Epithelial cell of esophagus (primary cell): ENCODE data around the gene TMEM108.

Experiments used
- DNase-seq: peaks from one replicate; pipeline ENCODE4 v3.0.0; 2010; ENCODE audit warnings: low read depth
- H3K4me3 ChIP-seq: 2 replicates; pipeline ENCODE4 v1.5.1; 2011; ENCODE audit warnings: mild to moderate bottlenecking, low read length, control low read depth
- TF ChIP-seq, protein P1 (sequence below): IDR thresholded peaks from 2 replicates; pipeline ENCODE4 v1.5.1; 2011; ENCODE audit warnings: low read depth, mild to moderate bottlenecking, low read length, control low read depth, inconsistent platforms; ENCODE audit not compliant: insufficient read depth; ENCODE audit errors: missing control alignments

TMEM108 gene

DNA sequence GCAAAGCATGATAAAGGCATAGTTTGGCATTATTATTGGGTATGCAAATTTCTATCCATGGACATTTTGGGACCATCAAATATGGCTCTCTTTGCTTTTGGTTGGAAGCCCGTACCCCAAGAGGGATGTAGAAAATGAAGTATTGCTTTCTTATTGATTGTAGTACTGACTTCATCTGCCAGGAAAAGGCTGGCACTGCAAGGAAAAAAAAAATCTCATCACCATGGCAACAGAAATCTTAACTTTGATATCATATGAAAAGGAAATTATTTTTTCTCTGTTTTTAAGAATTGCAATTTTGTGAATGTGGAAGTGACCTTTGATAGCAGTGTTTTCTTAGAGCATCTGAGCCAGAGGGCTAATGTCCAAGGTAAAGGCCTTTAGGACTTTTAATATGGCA lies 151.7 kb downstream of the TMEM108 start:
- no peak for DNase-seq
- TF ChIP-seq, protein P1, sequence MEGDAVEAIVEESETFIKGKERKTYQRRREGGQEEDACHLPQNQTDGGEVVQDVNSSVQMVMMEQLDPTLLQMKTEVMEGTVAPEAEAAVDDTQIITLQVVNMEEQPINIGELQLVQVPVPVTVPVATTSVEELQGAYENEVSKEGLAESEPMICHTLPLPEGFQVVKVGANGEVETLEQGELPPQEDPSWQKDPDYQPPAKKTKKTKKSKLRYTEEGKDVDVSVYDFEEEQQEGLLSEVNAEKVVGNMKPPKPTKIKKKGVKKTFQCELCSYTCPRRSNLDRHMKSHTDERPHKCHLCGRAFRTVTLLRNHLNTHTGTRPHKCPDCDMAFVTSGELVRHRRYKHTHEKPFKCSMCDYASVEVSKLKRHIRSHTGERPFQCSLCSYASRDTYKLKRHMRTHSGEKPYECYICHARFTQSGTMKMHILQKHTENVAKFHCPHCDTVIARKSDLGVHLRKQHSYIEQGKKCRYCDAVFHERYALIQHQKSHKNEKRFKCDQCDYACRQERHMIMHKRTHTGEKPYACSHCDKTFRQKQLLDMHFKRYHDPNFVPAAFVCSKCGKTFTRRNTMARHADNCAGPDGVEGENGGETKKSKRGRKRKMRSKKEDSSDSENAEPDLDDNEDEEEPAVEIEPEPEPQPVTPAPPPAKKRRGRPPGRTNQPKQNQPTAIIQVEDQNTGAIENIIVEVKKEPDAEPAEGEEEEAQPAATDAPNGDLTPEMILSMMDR = no peak
- H3K4me3 ChIP-seq = no peak overlapping the region

DNA sequence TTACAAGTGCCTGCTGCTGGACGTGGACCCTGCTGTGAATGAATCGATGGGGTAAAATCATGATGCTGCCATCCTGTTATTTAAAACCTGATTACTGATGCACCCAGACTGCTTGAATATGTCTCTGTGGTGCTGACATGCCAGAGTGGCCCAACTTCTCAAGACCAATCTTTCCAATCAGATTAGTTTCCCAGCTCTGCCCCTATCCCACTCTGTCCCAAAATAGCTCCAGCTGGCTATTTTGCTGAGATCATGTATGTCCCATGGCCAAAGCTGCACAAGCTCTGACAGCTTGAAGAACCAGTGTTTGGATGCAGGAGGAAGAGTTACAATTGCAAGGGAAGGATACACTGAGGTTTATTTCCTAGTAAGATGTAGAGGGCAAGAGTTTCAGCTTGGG lies 153.6 kb downstream of the TMEM108 start:
- no peak for DNase-seq
- TF ChIP-seq, protein P1 = no peak
- H3K4me3 ChIP-seq = no peak overlapping the region

DNA sequence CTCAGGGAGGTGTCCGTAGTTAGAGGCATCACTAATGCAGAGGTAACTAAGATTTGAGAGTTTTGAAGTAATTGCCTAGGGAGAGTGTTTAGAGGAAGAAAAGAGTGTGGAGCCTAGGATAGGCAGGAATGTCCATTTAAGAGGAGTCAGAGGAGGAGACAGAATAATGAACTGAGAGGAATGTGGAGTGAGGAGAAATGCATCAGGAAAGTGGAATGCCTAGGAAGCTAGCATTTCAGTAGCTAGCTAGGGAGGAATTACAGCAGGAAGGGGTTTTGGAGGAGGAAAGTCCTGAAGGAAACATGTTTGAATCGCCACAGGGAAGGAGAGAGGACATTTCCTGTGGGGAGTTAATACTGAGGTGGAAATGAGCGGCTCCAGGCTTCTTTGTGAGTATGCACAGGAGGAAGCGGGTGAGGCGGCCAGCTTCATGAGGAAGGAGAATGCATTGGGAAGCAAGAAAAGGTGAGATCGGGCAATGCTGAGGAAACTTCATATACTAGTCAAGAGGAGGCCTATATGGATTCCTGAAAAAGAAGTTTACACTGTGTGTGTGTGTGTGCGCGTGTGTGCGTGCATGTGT lies 154.3 kb downstream of the TMEM108 start:
- TF ChIP-seq, protein P1 = no peak
- H3K4me3 ChIP-seq = no peak overlapping the region
- no peak for DNase-seq

DNA sequence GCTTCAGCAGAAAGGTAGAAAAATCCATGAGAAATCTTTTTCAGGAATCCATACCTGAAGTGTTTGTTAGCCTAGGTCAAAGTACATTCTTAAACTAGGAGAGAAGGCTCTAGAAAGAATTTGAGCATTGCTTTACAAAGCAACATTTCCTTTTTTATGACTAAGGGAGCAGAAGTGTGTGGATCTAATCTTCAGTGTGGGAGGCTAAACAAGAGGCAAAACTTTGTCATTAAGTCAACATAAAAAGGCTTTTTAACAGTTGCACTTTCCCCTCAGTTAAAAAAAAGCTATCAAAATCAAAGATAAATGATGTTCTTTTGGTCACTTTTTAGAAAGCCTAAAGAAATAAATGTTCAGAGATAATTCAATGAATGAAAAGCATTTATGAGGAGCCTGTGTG lies 154.8 kb downstream of the TMEM108 start:
- H3K4me3 ChIP-seq = no peak overlapping the region
- TF ChIP-seq, protein P1 = no peak
- no peak for DNase-seq

DNA sequence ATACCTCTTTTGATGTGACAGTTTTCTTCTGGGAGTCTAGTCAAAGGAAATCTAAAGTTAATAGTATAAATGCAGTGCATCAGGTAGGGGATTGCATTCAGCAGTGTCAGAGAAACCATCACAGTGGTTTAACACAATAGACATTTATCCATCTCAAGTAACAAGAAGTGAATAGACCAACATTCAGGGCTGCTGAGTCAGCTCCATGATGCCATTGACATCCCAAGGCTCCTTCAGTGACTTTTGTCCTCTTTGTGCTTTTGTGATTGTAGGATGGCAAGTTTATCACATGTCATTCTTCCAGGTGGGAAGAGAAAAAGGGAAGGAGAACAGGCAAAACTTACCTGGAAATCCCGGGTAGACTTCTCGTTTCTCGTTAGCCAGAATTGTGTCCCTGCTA lies 158.3 kb downstream of the TMEM108 start:
- TF ChIP-seq, protein P1 = no peak
- DNase-seq = no peak
- H3K4me3 ChIP-seq = no peak overlapping the region

DNA sequence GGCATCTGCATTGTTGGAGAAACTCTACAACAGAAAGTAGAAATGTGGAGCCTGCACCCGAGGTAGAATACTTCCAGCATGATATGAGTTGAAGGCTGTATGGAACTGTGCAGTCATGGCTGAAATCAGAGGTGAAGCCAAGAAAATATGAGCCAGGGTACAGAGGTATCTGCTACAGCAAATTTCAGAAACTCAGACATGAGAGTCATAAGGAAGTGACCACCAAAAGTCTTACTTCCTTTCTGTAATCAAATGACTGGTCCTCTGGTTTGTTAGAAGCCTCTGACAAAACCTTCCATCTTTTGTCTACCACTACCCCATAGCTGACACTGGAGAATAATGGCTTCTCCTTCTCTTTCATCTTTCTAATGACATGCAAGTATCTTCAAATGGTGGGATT lies 159.4 kb downstream of the TMEM108 start:
- H3K4me3 ChIP-seq = no peak overlapping the region
- TF ChIP-seq, protein P1 = no peak
- DNase-seq = no peak

DNA sequence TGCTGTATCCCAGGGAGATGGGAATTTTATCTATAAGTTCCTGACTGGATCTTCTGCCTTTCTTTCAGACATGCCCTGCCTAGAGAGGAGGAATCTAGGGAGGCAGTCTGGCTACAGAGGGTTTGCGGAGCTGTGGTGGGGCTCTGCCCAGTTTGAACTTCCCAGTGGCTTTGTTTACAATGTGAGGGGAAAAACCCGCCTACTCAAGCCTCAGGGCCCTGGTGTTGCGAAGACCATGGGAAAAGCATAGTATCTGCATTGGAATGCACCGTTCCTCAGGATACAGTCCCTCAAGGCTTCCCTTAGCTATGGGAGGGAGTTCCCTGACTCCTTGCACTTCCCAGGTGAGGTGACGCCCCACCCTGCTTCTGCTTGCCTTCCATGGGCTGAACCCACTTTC lies 168.7 kb downstream of the TMEM108 start:
- DNase-seq = no peak
- TF ChIP-seq, protein P1 = no peak
- no peak overlapping the region for H3K4me3 ChIP-seq
